Measurements from ENCODE around the gene TIMP2.
"Not testable (repeated sequence)": the region's sequence is repeated elsewhere in the genome, so short reads cannot be mapped to it uniquely, and the experiment has no call there.

TIMP2 gene

DNA sequence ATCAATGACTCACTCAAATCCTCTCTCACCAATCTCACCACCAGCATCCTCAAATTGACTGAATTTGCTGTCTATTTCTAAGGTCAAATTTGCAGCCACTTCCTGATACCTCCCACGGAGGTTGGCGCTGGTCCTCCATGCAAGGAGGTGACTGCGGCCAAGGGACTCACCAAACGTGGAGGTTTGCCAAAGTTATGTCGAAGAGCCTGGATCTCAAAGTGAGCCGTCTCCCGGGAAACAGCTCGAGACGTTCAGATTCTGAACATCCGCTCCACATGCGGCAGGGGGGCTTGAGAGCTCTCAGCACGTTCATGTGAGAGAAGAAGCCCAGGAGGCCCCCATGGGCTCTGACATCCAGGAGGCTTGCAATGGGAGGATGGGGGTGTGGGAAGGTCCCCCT lies 31.9 kb upstream of the TIMP2 start:
- no peak for DNase-seq (ENCODE audit: extremely low read depth in 1 of 2, low read depth in 1 of 2)

DNA sequence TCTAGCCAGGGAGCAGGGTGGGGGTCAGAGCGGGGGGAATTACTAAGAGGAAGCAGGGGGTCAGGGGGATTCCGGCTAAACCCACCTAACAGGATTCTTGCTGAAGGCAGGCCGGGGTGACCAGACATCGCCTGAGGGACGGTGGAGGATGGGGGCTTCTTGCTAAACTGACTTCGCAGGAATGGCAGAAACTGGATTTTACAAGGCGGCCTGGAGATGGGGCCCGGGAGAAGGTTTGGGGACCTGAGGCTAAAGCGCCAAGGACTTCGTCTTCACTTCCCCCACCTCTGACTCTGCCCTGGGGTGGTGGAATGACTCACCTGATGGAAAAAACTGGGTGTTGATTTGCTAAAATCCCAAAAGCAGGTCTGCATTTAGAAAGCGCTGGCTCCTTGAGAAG lies 31.1 kb upstream of the TIMP2 start:
- DNase-seq (ENCODE audit: extremely low read depth in 1 of 2, low read depth in 1 of 2), result no peak

DNA sequence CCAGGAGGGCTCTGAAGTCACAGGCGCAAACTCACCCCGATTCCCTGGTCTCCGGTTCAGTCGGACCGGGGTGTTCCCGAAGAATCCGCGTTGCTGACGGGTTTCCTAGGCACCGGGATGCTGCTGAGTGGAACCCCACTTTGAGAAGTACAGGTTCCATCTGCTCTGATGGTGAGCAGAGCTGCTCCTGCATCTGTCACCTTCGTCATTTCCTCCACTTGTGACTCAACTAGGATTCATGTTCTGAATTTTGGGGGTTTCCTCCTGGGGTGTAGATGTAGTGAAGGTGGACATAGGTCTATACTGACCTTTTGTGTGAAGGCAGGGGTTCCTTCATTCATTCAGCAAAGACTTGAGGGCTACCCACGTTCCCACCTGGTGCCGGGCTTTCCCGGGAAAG lies 29.5 kb upstream of the TIMP2 start:
- no peak for DNase-seq (ENCODE audit: extremely low read depth in 1 of 2, low read depth in 1 of 2)

DNA sequence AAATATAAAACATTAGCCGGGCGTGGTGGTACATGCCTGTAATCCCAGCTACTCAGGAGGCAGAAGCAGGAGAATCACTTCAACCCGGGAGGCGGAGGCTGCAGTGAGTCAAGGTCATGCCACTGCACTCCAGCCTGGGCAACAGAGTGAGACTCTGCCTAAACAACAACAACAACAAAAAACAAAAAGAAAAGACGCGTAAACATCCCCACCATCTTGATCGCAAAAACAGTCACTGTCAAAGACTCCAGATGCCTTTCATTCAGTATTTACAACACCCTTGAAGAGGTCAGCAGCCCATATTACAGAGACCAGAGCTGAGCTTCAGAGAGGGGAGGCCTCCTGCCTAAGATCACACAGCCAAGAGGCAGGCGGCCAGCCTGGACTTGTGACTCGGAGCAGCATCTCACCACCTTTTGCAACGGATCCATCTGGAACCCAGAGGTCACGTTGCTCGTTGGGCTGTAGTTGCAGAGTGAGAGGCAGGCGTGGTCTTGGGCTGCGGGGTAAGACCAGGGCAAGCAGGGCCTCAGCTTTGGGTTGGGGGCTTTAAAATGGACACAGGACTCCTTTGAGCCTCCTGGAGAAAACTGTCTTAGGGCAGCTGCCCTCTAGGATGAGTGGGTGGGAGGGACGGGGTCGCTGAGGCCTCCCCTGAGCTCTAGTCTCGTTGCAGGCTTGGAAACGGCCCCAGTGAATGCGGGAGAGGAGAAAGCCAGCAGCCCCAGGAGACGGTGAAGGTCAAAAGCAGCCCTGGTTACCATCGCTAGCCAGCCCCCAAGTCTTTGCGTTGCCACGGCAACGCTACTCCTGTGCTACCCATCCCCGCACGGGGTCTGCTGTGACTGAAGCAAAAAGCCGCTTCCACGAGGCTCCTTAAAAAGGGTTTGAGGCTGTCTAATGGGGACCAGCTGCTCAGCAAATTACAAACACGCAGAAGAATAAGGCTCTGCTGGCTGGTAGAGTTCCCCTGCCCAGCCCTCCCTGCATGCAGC lies 28.5 kb upstream of the TIMP2 start:
- no peak for DNase-seq (ENCODE audit: extremely low read depth in 1 of 2, low read depth in 1 of 2)

DNA sequence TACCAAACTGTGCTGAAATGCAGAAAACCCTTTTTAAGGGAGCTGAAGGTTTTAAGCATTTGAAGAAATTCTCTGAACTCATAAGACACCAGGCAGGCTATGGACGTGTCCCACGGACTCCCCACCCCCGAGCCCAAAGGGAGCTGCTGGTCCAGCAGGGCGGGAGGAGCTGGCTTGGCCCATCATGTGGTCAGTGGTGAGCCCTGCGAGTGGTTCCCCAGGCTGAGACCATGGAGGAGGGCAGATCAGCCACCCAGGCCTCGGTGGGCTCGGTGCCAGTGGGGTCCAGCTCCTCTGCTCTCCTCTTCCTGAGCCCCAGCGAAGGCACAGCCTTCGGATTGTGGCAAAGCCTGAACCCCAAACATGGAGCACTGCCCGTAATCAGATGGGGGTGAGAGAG lies 27.5 kb upstream of the TIMP2 start:
- DNase-seq (ENCODE audit: extremely low read depth in 1 of 2, low read depth in 1 of 2), result no peak

DNA sequence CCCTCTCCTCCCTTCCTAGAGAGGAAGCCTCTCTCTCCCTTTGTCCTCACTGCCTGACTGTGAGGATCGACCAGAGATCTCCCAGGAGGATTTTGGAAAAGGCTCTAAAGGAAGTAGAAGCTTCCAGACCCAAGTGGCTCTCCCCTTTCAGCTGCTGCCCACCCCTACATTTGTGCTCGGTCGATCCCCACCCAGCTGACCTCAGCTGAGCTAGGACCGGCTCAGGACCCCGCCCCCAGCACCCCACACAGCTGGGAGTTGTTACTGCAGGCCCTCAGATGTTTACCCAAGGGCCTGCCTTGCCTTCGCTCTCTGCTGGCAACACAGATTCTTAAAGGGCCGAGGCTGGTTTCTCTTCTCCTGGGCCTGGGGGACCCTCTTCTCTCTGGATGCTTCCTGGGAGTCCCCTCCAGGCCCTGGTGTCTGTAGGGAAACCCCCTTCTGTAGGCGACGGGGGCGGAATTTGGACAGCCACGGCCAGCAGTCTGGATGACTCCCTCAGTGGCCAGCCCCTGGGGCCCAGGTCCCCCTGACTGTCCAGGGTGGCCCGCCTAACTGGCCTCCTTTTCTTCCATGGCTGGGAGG lies 26.9 kb upstream of the TIMP2 start:
- no peak for DNase-seq (ENCODE audit: extremely low read depth in 1 of 2, low read depth in 1 of 2)

DNA sequence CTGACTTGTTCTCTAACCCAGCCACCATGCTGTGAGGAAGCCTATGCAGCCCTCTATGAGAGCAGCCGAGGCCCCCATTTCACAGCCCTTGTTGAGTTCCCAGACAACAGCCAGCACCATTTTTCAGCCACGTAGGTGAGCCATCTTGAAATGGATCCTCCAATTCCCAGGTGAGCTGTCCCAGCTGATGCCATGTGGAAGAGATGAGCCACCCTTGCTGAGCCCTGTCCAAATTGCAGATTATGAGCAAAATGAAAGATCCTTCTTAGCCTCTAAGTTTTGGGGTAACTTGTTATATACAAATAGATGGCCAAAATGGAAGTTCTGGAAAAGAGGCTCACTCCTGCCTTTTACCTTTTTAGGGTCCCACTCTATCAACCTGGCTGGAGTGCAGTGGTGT lies 25.7 kb upstream of the TIMP2 start:
- no peak for DNase-seq (ENCODE audit: extremely low read depth in 1 of 2, low read depth in 1 of 2)

DNA sequence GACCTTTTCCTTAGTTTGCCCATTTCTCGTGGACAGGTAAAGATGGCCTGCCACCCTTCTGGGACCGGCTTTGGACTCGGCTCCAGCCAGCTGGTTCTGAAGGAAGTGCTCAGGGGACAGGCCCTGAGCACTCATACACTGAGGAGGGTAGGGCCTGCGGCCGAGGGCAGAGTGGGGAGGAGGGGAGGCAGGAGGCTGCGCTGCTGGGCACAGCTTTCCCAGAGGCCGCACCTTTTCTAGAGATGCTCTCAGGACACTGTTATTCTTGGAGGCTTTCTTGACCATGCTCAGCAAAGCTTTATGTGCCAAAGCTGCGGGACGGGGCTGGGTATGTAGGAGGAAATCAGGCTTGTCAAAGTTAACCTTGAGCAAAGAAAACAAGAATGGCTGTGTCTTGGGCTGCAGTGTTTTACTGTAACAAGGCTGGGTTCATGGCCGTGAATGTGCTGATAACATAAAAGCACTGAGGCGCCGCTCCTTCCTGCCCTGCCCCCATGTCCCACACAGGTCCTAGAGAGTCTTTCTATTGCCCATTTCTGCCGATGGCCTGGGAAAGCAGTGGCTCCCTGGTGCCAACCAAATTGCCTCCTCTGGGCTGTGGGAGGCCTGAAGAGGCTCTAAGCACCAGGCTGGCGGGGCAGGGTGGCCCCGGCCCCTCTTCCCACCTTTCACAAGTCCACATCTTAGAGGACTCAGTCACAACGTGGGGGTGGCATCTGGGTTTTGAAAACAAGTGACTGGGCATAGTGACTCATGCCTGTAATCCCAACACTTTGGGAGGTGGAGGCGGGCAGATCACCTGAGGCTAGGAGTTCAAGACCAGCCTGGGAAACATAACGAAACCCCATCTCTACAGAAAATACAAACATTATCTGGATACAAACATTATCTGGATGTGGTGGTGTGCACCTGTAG lies 22.3 kb upstream of the TIMP2 start:
- no peak for DNase-seq (ENCODE audit: extremely low read depth in 1 of 2, low read depth in 1 of 2)

DNA sequence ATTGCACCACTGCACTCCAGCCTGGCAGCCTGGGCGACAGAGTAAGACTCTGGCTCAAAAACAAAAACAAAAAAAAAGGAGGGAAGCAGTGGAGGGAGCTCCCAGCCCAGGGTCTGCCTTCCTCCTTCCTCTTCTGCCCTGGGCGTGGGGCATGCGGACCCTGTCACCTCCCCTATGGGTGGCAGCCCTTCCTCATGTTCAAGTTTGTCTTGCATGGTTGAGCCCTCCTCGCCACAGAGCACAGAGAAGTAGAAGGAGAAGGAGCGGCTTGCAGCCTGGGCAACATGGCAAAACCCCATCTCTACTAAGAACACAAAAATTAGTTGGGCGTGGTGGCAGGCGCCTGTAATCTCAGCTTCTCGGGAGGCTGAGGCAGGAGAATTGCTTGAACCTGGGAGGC lies 21.4 kb upstream of the TIMP2 start:
- no peak for DNase-seq (ENCODE audit: extremely low read depth in 1 of 2, low read depth in 1 of 2)

DNA sequence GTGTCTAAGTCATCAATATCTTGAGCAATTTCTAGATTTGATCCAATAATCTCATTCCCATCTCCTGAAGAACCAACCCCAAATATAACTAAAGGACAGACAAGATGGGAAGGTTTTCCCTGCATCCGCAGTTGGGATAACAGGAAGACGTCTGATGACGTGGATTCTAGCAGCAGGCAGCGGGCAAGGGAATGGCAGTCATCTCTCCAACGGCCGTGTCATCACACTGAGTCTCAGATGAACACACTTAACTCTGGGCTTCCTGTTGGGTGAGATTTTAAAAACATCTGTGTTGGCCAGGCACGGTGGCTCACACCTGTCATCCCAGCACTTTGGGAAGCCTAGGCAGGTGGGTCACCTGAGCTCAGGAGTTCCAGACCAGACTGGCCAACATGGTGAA lies 20.9 kb upstream of the TIMP2 start:
- DNase-seq (ENCODE audit: extremely low read depth in 1 of 2, low read depth in 1 of 2), result no peak

DNA sequence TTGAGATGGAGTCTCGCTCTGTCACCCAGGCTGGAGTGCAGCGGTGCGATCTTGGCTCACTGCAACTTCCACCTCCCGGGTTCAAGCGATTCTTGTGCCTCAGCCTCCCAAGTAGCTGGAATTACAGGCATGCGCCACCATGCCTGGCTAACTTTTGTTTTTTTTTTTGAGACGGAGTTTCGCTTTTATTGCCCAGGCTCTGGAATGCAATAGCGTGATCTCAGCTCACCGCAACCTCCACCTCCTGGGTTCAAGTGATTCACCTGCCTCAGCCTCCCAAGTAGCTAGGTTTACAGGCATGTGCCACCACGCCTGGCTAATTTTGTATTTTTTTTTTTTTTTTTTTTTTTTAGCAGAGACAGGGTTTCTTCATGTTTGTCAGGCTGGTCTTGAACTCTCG lies 20.3 kb upstream of the TIMP2 start:
- not testable (repeated sequence) for DNase-seq (ENCODE audit: extremely low read depth in 1 of 2, low read depth in 1 of 2)

DNA sequence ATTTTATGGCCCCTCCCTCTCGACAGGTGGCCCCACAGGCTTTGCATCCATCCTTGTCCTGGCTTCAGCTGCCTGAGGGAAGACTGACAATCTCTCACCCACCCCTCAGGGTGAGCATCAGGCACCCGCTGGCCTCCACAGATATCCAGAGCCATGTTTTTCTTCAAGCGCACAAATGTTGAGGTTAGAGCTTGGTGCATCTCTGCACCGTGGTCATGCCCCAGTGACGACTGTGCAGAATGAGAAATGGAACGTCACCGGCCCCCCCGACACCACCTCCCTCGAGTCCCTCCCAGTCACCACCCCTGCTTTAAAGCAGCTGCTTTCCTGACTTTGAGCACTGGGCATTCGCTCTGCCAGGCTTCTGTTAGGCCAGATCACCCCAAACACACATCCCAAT lies 19.8 kb upstream of the TIMP2 start:
- DNase-seq (ENCODE audit: extremely low read depth in 1 of 2, low read depth in 1 of 2), result no peak

DNA sequence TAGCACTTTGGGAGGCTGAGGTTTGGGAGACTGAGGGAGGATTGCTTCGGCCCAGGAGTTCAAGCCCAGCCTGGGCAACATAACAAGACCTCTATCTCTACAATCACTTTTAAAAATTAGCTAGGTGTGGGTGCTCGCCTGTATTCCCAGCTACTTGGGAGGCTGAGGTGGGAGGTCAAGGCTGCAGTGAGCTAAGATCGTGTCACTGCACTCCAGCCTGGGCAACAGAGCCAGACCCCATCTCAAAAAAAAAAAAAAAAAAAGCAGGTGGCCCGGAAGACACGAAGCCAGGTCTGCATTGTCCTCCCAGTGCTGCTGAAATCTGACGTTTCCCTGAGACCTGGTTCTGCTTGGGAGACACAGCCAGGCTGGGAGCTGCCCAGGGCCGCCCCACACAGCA lies 18.8 kb upstream of the TIMP2 start:
- no peak for DNase-seq (ENCODE audit: extremely low read depth in 1 of 2, low read depth in 1 of 2)

DNA sequence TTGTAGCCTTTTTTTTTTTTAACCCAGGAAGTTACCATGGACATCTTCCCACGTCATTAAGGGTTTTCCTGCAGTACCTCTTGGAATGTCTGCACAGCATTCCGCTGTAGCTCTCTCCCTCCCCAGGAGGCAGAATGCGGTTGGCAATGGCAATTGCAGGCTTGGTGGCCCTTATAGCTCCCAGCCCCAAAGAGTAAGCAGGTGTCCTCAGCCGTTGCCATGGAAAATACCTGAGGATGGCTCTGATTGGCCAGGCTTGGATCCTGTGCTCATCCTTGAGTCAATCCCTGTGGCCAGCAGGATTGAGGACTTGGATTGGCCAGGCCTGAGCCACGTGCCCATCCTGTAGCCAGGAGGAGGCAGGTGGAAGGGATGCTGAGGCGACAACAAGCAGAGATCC lies 15.5 kb upstream of the TIMP2 start:
- no peak for DNase-seq (ENCODE audit: extremely low read depth in 1 of 2, low read depth in 1 of 2)

DNA sequence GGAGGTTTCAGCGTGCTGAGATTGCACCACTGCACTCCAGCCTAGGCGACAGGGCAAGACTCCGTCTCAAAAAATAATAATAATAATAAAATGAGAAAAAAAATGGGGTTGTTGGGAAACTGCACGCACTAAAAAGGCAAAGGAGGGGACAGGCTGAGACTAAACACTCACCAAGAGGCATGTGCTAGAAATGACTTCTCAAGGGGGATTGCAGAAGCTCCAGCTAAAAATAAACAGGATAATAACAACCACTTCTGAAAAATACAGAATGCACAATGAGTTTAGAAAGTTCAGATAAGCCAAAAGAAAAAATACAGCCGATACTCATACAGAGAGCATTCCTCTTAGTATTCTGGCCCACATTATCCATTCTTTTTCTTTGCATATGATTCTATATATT lies 15.1 kb upstream of the TIMP2 start:
- no peak for DNase-seq (ENCODE audit: extremely low read depth in 1 of 2, low read depth in 1 of 2)

DNA sequence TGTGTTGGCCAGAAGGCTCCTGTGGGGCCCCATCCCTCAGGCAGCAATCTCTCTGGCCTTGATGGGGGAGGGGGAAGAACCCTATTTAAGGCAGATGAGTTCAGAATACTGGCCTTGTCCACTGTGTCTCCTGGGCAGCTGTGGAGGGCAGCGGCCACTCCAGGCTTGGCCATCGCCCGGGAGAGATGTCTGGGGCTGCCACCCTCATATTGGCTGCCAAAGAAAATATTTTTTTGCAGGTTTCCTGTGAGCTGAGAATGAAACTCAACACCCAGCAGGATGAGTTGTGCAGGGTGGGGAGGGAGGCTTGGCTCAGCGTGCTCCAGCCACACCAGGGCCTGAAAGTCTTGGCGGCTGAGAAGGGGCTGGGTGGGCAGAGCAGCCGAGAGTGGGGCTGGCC lies 14.4 kb upstream of the TIMP2 start:
- DNase-seq (ENCODE audit: extremely low read depth in 1 of 2, low read depth in 1 of 2), result no peak

DNA sequence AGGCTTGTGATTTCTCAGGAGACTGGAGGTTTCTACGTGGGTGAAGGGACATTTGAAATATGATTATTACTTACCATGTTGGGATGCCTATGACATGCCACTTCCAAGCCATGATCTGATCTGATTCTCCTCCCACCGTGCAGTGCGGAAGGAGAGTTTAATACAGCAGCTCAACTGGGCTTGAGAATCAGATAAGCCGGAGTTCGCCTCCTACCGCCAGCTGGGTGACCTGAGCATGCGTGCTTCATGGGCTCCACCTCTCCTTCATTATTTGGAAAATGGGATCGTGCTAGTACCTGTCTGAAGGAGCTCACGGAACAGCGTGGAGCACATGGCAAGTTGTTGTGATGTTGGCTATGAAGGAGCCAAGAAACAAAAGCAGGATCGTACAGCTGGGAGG lies 12.4 kb upstream of the TIMP2 start:
- no peak for DNase-seq (ENCODE audit: extremely low read depth in 1 of 2, low read depth in 1 of 2)

DNA sequence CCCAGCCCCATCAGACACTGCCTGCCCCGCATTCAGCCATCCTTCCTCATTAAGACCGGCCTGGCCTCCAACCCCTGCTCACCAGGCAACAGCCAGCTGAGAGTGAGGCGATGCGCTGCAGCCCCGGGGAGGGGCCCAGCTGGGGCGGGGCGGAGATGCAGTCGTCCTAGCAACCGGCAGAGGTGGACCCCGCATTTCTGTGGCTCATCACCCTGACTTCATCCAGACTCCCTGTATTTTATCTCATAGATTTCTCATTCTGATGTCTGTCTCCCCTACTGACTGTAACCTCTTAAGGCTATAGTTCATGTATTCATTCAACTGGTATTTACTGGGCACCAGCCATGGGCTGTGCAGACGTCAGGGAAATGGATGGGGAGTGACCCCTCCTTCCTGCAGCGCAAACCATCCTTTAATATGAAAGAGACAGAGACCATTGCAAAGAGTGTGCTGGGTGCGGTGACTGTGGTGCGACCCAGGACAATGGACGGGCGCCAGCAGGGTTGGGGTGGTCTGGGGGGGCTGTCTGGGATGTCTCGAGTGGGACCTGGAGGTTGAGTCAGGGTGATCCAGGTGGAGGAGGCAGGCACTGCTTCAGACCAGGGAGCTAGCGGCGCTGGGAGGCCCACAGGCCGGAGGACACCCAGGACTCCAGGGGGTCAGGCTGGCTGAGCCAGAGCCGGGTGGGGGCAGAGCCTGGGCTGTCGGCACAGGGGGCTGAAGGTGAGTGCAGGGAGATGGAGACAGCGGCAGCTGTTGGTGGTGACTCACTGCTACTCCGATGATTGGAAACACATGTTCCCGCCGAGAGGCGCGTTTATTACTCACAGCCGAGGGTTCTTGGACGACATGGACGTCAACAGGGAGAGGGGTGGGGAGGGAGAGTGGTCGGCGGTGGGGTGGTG lies 10.5 kb upstream of the TIMP2 start:
- no peak for DNase-seq (ENCODE audit: extremely low read depth in 1 of 2, low read depth in 1 of 2)

DNA sequence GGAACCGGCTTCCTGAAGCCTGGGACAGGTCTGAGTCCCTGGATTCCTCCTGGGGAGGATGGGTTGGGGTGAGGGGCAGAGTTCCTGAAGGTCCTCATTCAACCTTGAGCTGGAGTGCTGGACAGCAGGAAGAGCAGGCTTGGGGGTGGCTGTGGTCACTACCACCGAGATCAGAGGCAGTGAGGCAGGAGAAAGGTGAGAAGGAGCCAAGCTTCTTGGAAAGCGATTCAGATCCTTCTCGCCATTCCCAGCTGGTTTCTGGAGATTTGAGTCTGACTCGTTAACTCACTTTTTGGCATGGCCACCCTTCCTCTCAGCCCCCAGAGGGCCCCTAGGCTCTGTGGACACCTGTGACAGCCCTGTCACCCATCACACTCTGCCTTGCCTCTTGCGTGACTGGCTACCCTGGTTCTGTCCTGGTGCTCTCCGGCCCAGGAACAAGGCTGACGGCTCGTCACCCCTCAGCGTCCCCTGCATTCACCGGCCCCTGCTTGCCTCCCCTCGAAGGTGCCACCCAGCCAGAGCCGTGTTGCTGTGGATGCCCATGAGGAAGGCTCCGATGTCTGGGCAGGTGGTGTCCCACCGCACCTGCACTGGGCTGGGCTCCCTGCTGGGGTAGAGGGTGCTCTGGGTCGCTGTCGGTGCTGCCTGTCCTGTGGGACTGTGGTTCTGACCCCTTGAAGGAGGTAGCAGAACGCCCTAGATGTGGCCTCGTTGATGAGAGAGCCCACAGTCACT lies 9.7 kb upstream of the TIMP2 start:
- no peak for DNase-seq (ENCODE audit: extremely low read depth in 1 of 2, low read depth in 1 of 2)

Measured in activated CD8-positive, alpha-beta memory T cell treated with anti-CD3 and anti-CD28 coated beads for 1 hour (primary cell).